C4-2B (cell line): ENCODE data around the gene ABHD16B.

Experiments
- ZFX ChIP-seq: fragments of 450-650 bp; IDR thresholded peaks from 2 replicates; pipeline ENCODE4 v1.6.1; 2017
- TF ChIP-seq, protein P1 (sequence below): fragments of 450-650 bp; conservative IDR thresholded peaks from 2 replicates; pipeline ENCODE4 v1.5.1; 2017; ENCODE audit warnings: mild to moderate bottlenecking

DNA sequence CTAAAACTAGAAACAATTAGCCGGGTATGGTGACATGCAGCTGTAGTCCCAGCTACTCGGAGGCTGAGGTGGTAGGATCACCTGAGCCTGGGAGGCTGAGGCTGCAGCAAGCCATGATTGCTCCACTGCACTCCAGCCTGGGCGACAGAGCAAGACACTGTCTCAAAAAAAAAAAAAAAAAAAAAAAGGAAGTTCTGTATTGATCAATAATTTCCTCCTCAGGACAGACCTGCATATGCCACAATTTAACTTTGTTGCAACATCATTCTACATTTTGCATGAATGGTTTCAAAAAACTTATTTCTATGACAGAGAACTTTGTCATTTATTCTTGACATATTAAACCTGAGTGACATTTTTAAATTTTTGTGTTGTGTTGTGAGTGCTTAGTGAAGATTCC, 39.1 kb downstream of the ABHD16B start:
- TF ChIP-seq, protein P1, sequence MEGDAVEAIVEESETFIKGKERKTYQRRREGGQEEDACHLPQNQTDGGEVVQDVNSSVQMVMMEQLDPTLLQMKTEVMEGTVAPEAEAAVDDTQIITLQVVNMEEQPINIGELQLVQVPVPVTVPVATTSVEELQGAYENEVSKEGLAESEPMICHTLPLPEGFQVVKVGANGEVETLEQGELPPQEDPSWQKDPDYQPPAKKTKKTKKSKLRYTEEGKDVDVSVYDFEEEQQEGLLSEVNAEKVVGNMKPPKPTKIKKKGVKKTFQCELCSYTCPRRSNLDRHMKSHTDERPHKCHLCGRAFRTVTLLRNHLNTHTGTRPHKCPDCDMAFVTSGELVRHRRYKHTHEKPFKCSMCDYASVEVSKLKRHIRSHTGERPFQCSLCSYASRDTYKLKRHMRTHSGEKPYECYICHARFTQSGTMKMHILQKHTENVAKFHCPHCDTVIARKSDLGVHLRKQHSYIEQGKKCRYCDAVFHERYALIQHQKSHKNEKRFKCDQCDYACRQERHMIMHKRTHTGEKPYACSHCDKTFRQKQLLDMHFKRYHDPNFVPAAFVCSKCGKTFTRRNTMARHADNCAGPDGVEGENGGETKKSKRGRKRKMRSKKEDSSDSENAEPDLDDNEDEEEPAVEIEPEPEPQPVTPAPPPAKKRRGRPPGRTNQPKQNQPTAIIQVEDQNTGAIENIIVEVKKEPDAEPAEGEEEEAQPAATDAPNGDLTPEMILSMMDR, result no peak
- TF ChIP-seq ZFX, result no peak
